Gastroesophageal sphincter (tissue), 3 donors: ENCODE results near the gene SENP1.

Experiments
- EP300 ChIP-seq: sonication (generic); formaldehyde crosslinking; IDR thresholded peaks from one replicate; pipeline ENCODE4 v1.6.1; 2017; ENCODE audit warnings: antibody characterized with exemption, mild to moderate bottlenecking
- POLR2A ChIP-seq, 2 donors: fragments of 450-650 bp; IDR thresholded peaks; one replicate each; pipeline ENCODE4 v1.6.1; 2017; ENCODE audit warnings: antibody characterized with exemption in 2 of 2, mild to moderate bottlenecking in 2 of 2, moderate library complexity in 1 of 2
- TF ChIP-seq, protein P1 (sequence below), 4 experiments: fragments of 200-600 bp in 2 of 4; fragments of 450-650 bp in 2 of 4; sonication (generic) in 1 of 4; IDR thresholded peaks; one replicate each; pipeline ENCODE4 v1.5.1; 2017 to 2019; ENCODE audit warnings: antibody characterized with exemption in 4 of 4, mild to moderate bottlenecking in 2 of 4, moderate library complexity in 2 of 4

DNA sequence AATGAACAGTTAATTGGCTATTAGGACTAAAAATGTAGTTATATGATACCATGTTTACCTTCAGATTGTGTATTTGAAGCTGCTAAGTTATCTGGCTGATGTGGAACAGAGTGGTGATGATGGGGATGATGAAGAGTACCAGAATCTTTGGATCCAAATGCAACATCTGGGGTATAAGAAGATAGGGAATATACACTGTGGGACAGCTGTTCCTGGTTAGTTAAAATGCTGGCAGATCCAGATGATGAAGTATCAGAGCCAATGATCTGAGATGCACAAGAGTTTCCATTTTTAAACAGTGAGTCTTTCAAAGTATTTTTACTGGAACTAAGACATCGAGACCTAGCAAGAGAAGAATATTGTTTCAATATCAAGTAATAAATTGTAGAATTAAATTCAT is 31.6 kb downstream of the SENP1 start:
- TF ChIP-seq POLR2A (IDR thresholded peaks at IDR 0.05) (no peak), EP300 (no peak)
- TF ChIP-seq, protein P1, sequence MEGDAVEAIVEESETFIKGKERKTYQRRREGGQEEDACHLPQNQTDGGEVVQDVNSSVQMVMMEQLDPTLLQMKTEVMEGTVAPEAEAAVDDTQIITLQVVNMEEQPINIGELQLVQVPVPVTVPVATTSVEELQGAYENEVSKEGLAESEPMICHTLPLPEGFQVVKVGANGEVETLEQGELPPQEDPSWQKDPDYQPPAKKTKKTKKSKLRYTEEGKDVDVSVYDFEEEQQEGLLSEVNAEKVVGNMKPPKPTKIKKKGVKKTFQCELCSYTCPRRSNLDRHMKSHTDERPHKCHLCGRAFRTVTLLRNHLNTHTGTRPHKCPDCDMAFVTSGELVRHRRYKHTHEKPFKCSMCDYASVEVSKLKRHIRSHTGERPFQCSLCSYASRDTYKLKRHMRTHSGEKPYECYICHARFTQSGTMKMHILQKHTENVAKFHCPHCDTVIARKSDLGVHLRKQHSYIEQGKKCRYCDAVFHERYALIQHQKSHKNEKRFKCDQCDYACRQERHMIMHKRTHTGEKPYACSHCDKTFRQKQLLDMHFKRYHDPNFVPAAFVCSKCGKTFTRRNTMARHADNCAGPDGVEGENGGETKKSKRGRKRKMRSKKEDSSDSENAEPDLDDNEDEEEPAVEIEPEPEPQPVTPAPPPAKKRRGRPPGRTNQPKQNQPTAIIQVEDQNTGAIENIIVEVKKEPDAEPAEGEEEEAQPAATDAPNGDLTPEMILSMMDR (IDR thresholded peaks at IDR 0.05) = no peak
